Umbilical cord (tissue), 2 donors: ENCODE results near the gene HUNK. TPM values are rescaled to one million over a fixed set of nuclear protein-coding genes. Genes with fewer than 3 reads are reported as not detected.

Experiments used
- DNase-seq: peaks from one replicate; pipeline ENCODE4 v3.0.0-alpha.2; 2015; ENCODE audit warnings: low spot score
- total RNA-seq: library from RNA; depleted of rRNA; stranded (reverse); fragments of >200 nt; gene quantifications from one replicate; pipeline ENCODE4 v1.2.3, GENCODE V29; 2014; ENCODE audit warnings: low replicate concordance; ENCODE audit not compliant: insufficient read depth

The HUNK gene
- total RNA-seq, 1 donor from 2014 or later, result 3.1 TPM

DNA sequence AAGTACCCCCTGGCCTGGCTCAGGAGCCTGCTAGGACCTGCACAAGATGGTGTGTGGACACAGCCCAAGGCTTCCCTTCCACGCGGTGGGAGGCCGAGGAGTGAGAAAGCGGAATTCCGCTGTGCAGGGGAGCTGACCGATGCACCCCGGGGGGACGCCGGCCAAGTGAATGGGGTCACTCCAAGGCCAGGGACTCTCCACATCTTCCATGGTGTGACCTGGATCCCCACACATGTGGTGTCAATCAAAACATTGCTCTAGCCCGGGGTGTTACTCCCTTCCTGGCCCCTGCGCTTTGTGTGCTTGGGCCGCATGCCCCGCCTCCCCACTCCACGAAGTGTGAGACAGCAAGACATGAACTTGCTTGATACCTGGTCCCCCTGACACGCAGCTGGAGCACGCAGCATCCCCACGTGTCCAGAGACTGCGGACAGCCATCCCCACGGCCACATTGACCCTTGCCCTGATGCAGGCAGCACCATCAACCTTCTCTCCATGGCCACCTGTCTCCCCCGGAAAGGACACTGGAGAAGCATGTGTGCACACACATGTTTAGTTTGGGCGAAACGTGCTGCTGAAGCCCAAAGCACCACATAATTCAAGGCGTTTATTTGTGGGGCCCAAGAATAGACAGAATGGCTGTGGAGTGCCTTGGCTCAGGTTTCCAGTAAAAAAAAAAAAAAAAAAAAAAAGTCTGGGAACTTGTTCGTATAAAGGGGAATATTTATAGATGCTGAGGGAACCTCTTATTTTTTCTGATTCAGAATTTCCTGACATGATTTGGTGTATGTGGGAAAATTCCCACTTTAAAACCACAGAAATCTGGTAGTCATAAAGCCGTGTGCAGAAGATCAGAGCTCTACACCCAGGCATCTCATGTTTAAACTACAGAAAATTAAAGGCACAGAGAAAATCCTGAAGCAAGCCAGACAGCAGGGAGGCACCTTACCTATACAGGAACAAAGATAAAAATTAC lies 171.7 kb downstream of the HUNK start:
- no peak for DNase-seq

DNA sequence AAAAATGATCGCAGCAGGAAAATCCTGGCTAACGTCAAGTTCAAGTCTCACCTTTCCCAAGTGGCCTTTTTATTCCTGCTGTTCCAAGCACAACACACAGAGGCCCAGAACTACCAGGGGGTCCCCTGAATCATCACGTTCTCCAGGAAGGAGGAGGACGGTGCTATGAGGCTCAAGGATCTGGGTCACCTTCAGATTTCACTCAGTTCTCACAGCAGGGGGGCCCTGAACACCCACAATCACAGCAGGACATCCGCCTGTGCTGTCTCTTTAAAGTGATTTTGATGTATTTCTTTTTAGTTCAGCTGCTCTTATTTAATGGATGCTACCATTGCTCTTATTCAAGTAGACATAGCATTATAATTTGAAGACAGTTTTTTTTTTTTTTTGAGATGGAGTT lies 173.4 kb downstream of the HUNK start:
- DNase-seq, result no peak

DNA sequence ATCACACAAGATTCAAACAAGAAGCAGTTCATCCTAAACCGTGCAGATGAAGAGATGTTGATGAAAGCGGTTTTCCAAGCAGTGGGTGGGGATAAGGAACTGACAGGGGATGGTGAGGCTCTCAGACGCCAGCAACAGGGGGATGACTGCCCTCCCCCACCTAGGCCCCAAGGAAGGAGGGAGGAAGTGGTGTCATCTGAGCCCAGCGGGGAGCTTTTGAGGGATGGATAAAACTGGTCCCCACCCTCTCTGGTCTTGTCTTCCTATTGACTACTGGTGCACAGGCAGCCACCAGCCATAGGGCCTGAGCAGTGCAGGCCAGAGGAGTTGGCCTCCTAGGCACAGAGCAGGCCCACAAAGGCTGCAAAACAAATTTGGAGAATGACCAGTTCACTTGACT lies 175.5 kb downstream of the HUNK start:
- peak; percentile 40 for DNase-seq

Other genes with a start within 250 kb of the HUNK start
- 127 TPM for gene SOD1, start 213.3 kb upstream of the HUNK start, total RNA-seq
- gene SCAF4, start 140.9 kb upstream of the HUNK start, total RNA-seq, result 13.0 TPM